ENCODE measurements around the gene PSMC4. TPM values are rescaled to one million over a fixed set of nuclear protein-coding genes. Genes with fewer than 3 reads are reported as not detected.

PSMC4 gene
- total RNA-seq, 1 experiment from 2014 or later = 258 TPM

- peaks cover 52% of the 10 kb centered on the region for H3K36me3 ChIP-seq (ENCODE audit: low read depth, low read length)
- intact Hi-C loops (cut with micrococcal nuclease) = loop anchor here (10.0 kb wide), 1 partner anchor 112 kb away; the partner anchor contains the start of gene ZNF780A
- H3K4me1 ChIP-seq (ENCODE audit: insufficient read depth, low read length) = no peaks in the 10 kb centered on the region
- peaks cover 7% of the 10 kb centered on the region; the same call in 1 of the 2 replicates for H3K79me2 ChIP-seq (ENCODE audit: low read length)
- H3K27me3 ChIP-seq (ENCODE audit: low read length) = no peaks in the 10 kb centered on the region
- no peak overlapping the region for H3K9ac ChIP-seq (ENCODE audit: low read length)
- DNase-seq (no peak), ATAC-seq (no peak)
- no peaks in the 10 kb centered on the region for H3F3A ChIP-seq (ENCODE audit: low read length, unreplicated experiment)
- no peak overlapping the region for H3K4me2 ChIP-seq (ENCODE audit: low read length)
- H3K9me3 ChIP-seq (ENCODE audit: low read length) = peaks cover 15% of the 10 kb centered on the region
- H2AFZ ChIP-seq (ENCODE audit: low read length) = no peak overlapping the region
- no peaks in the 10 kb centered on the region for H3K9me2 ChIP-seq (replicated peaks; ENCODE audit: low read length)
- no peak for TF ChIP-seq EZH2phosphoT487 (IDR thresholded peaks at IDR 0.05; ENCODE audit: borderline replicate concordance, low read length)
- TF ChIP-seq CTCF (conservative IDR thresholded peaks at IDR 0.05; ENCODE audit: low read depth, low read length) = no peak
- no peak for TF ChIP-seq EZH2 (IDR thresholded peaks at IDR 0.05; ENCODE audit: low read length, unreplicated experiment)
- ChIA-PET CTCF (no interaction called here), POLR2A (ENCODE audit: unreplicated experiment) (no interaction called here)
- H3K27ac ChIP-seq (ENCODE audit: low read length) = no peak overlapping the region
- BruUV-seq (replicated peaks) = no TSS peak
- no peaks in the 10 kb centered on the region for H4K20me1 ChIP-seq (ENCODE audit: low read length)
- H3K4me3 ChIP-seq (ENCODE audit: low read length) = no peak overlapping the region
These were observed 11.9 kb downstream of the PSMC4 start for GRCh38 chr19:39982883-39983282.

GRCh38 chr19:39983695-39984300 is 12.8 kb downstream of the PSMC4 start:
- Histone ChIP-seq H3K4me2 (ENCODE audit: low read length) (no peak overlapping the region), H3K9ac (ENCODE audit: low read length) (no peak overlapping the region), H3K36me3 (ENCODE audit: low read depth, low read length) (peaks cover 43% of the 10 kb centered on the region), H3K4me1 (ENCODE audit: insufficient read depth, low read length) (no peaks in the 10 kb centered on the region), H3K27me3 (ENCODE audit: low read length) (no peaks in the 10 kb centered on the region), H3K79me2 (ENCODE audit: low read length) (peaks cover 11% of the 10 kb centered on the region), H4K20me1 (ENCODE audit: low read length) (no peaks in the 10 kb centered on the region), H3K27ac (ENCODE audit: low read length) (no peak overlapping the region), H2AFZ (ENCODE audit: low read length) (no peak overlapping the region), H3K9me2 (replicated peaks; ENCODE audit: low read length) (no peaks in the 10 kb centered on the region), H3F3A (ENCODE audit: low read length, unreplicated experiment) (no peaks in the 10 kb centered on the region), H3K4me3 (ENCODE audit: low read length) (no peak overlapping the region), H3K9me3 (ENCODE audit: low read length) (peaks cover 15% of the 10 kb centered on the region)
- no TSS peak for BruUV-seq (replicated peaks)
- DNase-seq (no peak), ATAC-seq (no peak)
- POLR2A ChIA-PET (ENCODE audit: unreplicated experiment) = no interaction called here
- intact Hi-C loops (cut with micrococcal nuclease) = loop anchor here (10.0 kb wide), 1 partner anchor 111 kb away; the partner anchor contains the start of gene ZNF780A
- TF ChIP-seq CTCF (conservative IDR thresholded peaks at IDR 0.05; ENCODE audit: low read depth, low read length) (no peak), EZH2 (IDR thresholded peaks at IDR 0.05; ENCODE audit: low read length, unreplicated experiment) (no peak), EZH2phosphoT487 (IDR thresholded peaks at IDR 0.05; ENCODE audit: borderline replicate concordance, low read length) (no peak)
- CTCF ChIA-PET = no interaction called here

GRCh38 chr19:39986643-39987042 is 15.7 kb downstream of the PSMC4 start:
- no peaks in the 10 kb centered on the region for H3K27me3 ChIP-seq (ENCODE audit: low read length)
- no peak overlapping the region for H3K27ac ChIP-seq (ENCODE audit: low read length)
- H3K9me2 ChIP-seq (replicated peaks; ENCODE audit: low read length) = no peaks in the 10 kb centered on the region
- no peaks in the 10 kb centered on the region for H4K20me1 ChIP-seq (ENCODE audit: low read length)
- H3K4me2 ChIP-seq (ENCODE audit: low read length) = no peak overlapping the region
- TF ChIP-seq EZH2 (IDR thresholded peaks at IDR 0.05; ENCODE audit: low read length, unreplicated experiment) (no peak), EZH2phosphoT487 (IDR thresholded peaks at IDR 0.05; ENCODE audit: borderline replicate concordance, low read length) (no peak), CTCF (conservative IDR thresholded peaks at IDR 0.05; ENCODE audit: low read depth, low read length) (no peak)
- no peak overlapping the region for H2AFZ ChIP-seq (ENCODE audit: low read length)
- peaks cover 15% of the 10 kb centered on the region for H3K9me3 ChIP-seq (ENCODE audit: low read length)
- peaks cover 20% of the 10 kb centered on the region for H3K36me3 ChIP-seq (ENCODE audit: low read depth, low read length)
- H3K9ac ChIP-seq (ENCODE audit: low read length) = no peak overlapping the region
- intact Hi-C loops (cut with micrococcal nuclease) = loop anchor here (10.0 kb wide), 1 partner anchor 108 kb away; the partner anchor contains the start of gene ZNF780A
- H3K79me2 ChIP-seq (ENCODE audit: low read length) = peaks cover 15% of the 10 kb centered on the region
- no peaks in the 10 kb centered on the region for H3F3A ChIP-seq (ENCODE audit: low read length, unreplicated experiment)
- ATAC-seq = no peak
- ChIA-PET CTCF (no interaction called here), POLR2A (ENCODE audit: unreplicated experiment) (no interaction called here)
- H3K4me3 ChIP-seq (ENCODE audit: low read length) = no peak overlapping the region
- no peaks in the 10 kb centered on the region for H3K4me1 ChIP-seq (ENCODE audit: insufficient read depth, low read length)
- no TSS peak for BruUV-seq (replicated peaks)
- DNase-seq = no peak

Data from PC-3 (cell line).